ENCODE measurements around the gene TRIM47. TPM values are rescaled to one million over a fixed set of nuclear protein-coding genes. Genes with fewer than 3 reads are reported as not detected.
"Not testable (repeated sequence)": the region's sequence is repeated elsewhere in the genome, so short reads cannot be mapped to it uniquely, and the experiment has no call there.

The TRIM47 gene
- total RNA-seq, 1 donor from 2014 or later = 56.5 TPM

- Histone ChIP-seq H3K4me3 (ENCODE audit: low read depth, low read length) (peak overlapping the region; percentile 72), H3K36me3 (ENCODE audit: control insufficient read depth, insufficient read depth, low read length) (no peaks in the 10 kb centered on the region), H3K27me3 (ENCODE audit: control insufficient read depth, insufficient read depth, low read length) (no peaks in the 10 kb centered on the region)
- DNase-seq (ENCODE audit: low read depth) = no peak
- TF ChIP-seq CTCF (IDR thresholded peaks at IDR 0.05; ENCODE audit: insufficient read depth, low read length, poor library complexity, severe bottlenecking) = no peak
Observed at GRCh38 chr17:75856062-75856756, 22.2 kb downstream of the TRIM47 start.

- H3K4me3 ChIP-seq (ENCODE audit: low read depth, low read length) = peak within 1 kb of the TSS; percentile 72
- no peaks in the 10 kb centered on the region for H3K36me3 ChIP-seq (ENCODE audit: control insufficient read depth, insufficient read depth, low read length)
- H3K27me3 ChIP-seq (ENCODE audit: control insufficient read depth, insufficient read depth, low read length) = no peaks in the 10 kb centered on the region
- TF ChIP-seq CTCF (IDR thresholded peaks at IDR 0.05; ENCODE audit: insufficient read depth, low read length, poor library complexity, severe bottlenecking) = no peak
- peak; percentile 100 for DNase-seq (ENCODE audit: low read depth)
Observed at GRCh38 chr17:75855310-75856061, 22.9 kb downstream of the TRIM47 start, which contains the start of gene WBP2. TSS of gene WBP2 (minus strand) at chr17:75855335. CDS start at chr17:75855297, 38 bp downstream.

GRCh38 chr17:75854881-75855309 lies 23.5 kb downstream of the TRIM47 start:
- no peaks in the 10 kb centered on the region for H3K27me3 ChIP-seq (ENCODE audit: control insufficient read depth, insufficient read depth, low read length)
- TF ChIP-seq CTCF (IDR thresholded peaks at IDR 0.05; ENCODE audit: insufficient read depth, low read length, poor library complexity, severe bottlenecking) = peak; percentile 20
- peak overlapping the region; percentile 53 for H3K4me3 ChIP-seq (ENCODE audit: low read depth, low read length)
- DNase-seq (ENCODE audit: low read depth) = no peak
- H3K36me3 ChIP-seq (ENCODE audit: control insufficient read depth, insufficient read depth, low read length) = no peaks in the 10 kb centered on the region

- TF ChIP-seq CTCF (IDR thresholded peaks at IDR 0.05; ENCODE audit: insufficient read depth, low read length, poor library complexity, severe bottlenecking) = no peak
- H3K27me3 ChIP-seq (ENCODE audit: control insufficient read depth, insufficient read depth, low read length) = no peaks in the 10 kb centered on the region
- H3K36me3 ChIP-seq (ENCODE audit: control insufficient read depth, insufficient read depth, low read length) = peaks cover 2% of the 10 kb centered on the region
- peak overlapping the region; percentile 53 for H3K4me3 ChIP-seq (ENCODE audit: low read depth, low read length)
- DNase-seq (ENCODE audit: low read depth) = no peak
Observed at GRCh38 chr17:75854101-75854748, 24.2 kb downstream of the TRIM47 start.

- no peak for TF ChIP-seq CTCF (IDR thresholded peaks at IDR 0.05; ENCODE audit: insufficient read depth, low read length, poor library complexity, severe bottlenecking)
- DNase-seq (ENCODE audit: low read depth) = no peak
- Histone ChIP-seq H3K4me3 (ENCODE audit: low read depth, low read length) (no peak overlapping the region), H3K36me3 (ENCODE audit: control insufficient read depth, insufficient read depth, low read length) (peaks cover 2% of the 10 kb centered on the region), H3K27me3 (ENCODE audit: control insufficient read depth, insufficient read depth, low read length) (no peaks in the 10 kb centered on the region)
Observed at GRCh38 chr17:75853433-75853832, 24.9 kb downstream of the TRIM47 start.

GRCh38 chr17:75851693-75851991 lies 26.7 kb downstream of the TRIM47 start:
- not testable (repeated sequence) for H3K36me3 ChIP-seq (ENCODE audit: control insufficient read depth, insufficient read depth, low read length); DNase-seq (ENCODE audit: low read depth); H3K4me3 ChIP-seq (ENCODE audit: low read depth, low read length); H3K27me3 ChIP-seq (ENCODE audit: control insufficient read depth, insufficient read depth, low read length)

Data from kidney epithelial cell (primary cell).